GM18951 (cell line): Measurements from ENCODE around the gene ISCA2.

Experiments
- POLR2A ChIP-seq: IDR thresholded peaks from 4 replicates; pipeline ENCODE4 v1.6.1; 2011; ENCODE audit warnings: mild to moderate bottlenecking; ENCODE audit not compliant: insufficient read length, insufficient read depth; ENCODE audit errors: extremely low read depth
- in situ Hi-C: fragments of 300-500 bp; cut with MboI; formaldehyde crosslinking; loops from one replicate; pipeline ENCODE4 v1.12.0; 2022; ENCODE audit warnings: low sequenced_read_pairs, mixed read lengths, inconsistent platforms; ENCODE audit not compliant: unreplicated experiment

The ISCA2 gene

GRCh38 chr14:74505831-74506230 lies 12.3 kb downstream of the ISCA2 start:
- in situ Hi-C loops = no loop called here
- TF ChIP-seq POLR2A = no peak

- TF ChIP-seq POLR2A = no peak
- in situ Hi-C loops = no loop called here
Measured at GRCh38 chr14:74506411-74506851, 12.9 kb downstream of the ISCA2 start.

DNA sequence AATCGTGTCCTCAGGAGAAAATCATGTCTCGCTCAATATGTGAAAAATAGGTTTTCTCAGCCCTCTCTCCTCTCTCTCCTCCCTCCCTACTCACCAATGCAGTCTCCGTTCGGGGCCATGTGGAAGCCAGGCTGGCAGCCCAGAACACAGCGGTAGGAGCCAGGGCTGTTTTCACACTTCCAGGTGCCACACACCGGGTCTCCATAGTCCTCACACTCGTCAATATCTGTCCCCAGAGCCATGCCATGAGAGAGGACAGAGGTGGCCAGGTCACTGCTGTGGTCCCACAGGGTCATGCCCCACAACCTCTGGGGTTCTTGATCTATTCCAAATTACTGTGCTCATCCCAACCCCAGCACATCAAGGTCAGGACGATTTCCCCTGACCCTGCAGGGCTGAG lies 13.5 kb downstream of the ISCA2 start:
- in situ Hi-C loops = no loop called here
- no peak for TF ChIP-seq POLR2A

DNA sequence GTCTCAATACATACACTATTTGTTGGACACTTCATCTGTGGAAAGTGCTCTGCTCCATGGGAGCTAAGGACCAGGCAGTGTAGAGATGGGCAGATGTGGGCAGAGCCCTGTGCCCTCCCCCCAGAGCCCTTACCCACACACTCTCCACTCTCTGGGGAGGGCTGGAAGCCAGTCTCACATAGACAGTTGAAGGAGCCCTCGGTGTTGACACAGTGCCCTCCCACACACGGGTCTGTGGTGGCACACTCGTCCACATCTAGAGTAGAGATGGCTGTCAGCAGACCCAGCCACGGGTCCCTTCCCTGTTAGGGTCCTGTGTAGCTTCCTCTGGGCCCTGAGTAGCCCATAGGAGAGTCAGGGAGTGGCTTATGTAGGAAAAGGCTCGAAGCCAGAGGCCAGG lies 14.3 kb downstream of the ISCA2 start:
- no peak for TF ChIP-seq POLR2A
- in situ Hi-C loops = no loop called here

DNA sequence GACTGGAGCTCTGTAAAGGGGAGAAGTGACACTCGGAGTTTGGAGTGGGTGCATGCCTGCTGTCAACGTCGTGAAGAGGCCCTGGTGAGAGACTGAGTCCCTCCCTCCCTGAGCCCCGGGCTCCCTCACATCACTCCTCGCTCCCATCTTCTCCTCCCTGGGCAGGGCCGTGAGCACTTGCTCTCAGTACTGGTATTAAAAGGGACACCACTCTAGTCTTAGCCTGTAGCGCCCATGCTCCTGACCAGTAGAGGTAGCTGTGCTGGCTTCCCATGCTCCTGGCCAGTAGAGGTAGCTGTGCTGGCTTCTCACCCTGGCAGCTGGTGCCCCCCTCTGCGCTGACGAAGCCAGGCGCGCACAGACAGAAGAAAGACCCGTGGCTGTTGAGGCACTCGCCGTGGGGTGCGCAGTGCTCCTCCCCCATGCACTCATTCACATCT lies 14.7 kb downstream of the ISCA2 start:
- no peak for TF ChIP-seq POLR2A
- in situ Hi-C loops = no loop called here

GRCh38 chr14:74508844-74509428 lies 15.4 kb downstream of the ISCA2 start:
- in situ Hi-C loops = no loop called here
- no peak for TF ChIP-seq POLR2A

- in situ Hi-C loops = no loop called here
- TF ChIP-seq POLR2A = no peak
Measured at GRCh38 chr14:74509587-74510222, 16.1 kb downstream of the ISCA2 start.

- in situ Hi-C loops = no loop called here
Measured at GRCh38 chr14:74510223-74510931, 16.8 kb downstream of the ISCA2 start.

DNA sequence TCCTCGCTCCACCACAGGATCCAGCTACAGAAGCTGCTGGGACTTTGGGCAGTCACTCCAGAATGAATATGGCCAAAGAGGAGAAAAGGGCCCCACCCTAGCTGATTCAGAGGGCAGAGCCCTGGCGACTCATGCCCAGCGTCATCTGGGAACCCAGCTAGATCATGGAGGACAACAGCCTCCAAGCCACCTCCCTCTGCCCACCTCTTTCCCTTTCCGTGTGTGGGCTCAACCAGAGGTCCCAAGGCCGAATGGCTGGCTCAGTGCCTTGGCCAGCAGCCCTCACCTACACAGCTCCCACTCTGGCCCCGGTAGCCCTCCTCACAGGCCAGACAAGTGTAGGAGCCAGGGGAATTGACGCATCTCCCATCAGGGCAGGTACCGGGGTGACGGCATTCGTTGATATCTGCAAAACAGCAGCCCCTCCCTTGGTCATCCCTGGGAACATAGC lies 17.4 kb downstream of the ISCA2 start:
- in situ Hi-C loops = no loop called here
- no peak for TF ChIP-seq POLR2A

More at GRCh38 chr14:74510223-74510931, 16.8 kb downstream of the ISCA2 start:
- no peak for TF ChIP-seq POLR2A

DNA sequence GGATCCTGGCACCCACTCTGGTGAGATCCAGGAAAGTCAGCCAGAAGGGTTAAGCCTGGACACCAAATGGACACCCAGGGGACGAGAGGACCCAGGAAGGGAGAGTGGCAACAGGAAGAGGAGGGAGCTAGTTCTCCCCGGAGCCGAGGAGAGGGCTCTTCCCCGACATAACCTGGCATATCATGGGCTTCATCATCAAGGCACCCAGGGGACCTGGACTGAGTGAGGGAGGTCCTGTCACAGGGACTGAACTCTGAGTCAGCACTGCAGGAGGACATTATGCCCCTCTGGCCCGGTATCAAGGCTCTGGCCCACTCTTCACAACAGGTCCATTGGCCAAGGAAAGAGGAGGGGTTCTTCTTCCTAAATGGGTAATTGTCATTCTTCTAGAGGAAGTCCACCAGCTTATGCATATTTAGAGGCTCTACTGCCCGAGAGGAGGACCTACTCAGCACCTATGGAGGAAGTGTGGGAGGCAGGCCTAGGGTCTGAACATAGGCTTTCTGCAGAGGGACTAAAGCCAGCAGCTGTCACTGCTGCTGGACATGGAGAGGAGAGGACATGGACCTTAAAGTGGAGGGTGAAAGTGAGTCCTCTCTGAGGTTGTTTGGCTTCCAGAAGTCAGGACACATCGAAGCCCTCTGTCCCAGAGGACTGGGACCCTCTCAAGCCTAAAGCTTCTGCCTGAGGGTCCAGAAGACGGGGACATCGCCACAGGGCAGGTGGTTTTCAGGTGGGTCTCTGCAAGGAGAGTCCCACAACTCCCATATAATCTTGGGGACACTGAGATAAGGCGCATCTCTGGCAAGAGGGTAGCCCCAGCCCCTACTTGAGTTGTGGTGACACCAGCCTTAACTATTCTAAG lies 18.6 kb downstream of the ISCA2 start:
- TF ChIP-seq POLR2A = no peak
- in situ Hi-C loops = no loop called here

- TF ChIP-seq POLR2A = no peak
- in situ Hi-C loops = no loop called here
Measured at GRCh38 chr14:74514471-74514941, 20.9 kb downstream of the ISCA2 start.

DNA sequence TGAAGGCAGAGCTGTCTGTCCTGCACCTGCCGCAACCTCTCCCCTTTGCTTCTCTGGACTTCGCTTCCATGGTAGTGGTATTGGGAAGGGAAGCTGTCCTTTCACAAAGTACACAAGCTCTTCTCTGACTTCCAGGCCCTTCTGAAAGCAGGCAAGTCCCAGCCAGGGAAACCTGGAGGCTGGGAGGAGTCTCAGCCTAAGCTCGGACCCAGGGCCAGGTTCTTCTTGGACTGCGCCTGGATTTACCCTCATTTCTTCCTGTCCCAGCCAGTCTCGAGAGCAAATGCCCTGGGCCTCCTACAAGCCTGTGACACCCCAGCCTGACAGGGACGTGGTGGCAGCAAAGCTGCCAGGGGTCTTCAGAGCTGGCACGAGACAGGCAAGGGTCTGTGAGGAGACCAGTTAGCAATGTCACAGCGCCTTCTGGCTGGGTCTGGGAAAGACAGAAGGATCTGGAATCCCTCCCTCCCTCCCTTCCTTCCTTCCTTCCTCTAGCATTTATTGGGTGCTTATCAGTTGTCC lies 22.4 kb downstream of the ISCA2 start:
- in situ Hi-C loops = no loop called here
- no peak for TF ChIP-seq POLR2A
